ENCODE measurements around the gene ZNF318.
A peak's percentile ranks its signal among the peaks of the same experiment; 100 is the strongest.
"Not testable (repeated sequence)": the region's sequence is repeated elsewhere in the genome, so short reads cannot be mapped to it uniquely, and the experiment has no call there.

ZNF318 gene, protein sequence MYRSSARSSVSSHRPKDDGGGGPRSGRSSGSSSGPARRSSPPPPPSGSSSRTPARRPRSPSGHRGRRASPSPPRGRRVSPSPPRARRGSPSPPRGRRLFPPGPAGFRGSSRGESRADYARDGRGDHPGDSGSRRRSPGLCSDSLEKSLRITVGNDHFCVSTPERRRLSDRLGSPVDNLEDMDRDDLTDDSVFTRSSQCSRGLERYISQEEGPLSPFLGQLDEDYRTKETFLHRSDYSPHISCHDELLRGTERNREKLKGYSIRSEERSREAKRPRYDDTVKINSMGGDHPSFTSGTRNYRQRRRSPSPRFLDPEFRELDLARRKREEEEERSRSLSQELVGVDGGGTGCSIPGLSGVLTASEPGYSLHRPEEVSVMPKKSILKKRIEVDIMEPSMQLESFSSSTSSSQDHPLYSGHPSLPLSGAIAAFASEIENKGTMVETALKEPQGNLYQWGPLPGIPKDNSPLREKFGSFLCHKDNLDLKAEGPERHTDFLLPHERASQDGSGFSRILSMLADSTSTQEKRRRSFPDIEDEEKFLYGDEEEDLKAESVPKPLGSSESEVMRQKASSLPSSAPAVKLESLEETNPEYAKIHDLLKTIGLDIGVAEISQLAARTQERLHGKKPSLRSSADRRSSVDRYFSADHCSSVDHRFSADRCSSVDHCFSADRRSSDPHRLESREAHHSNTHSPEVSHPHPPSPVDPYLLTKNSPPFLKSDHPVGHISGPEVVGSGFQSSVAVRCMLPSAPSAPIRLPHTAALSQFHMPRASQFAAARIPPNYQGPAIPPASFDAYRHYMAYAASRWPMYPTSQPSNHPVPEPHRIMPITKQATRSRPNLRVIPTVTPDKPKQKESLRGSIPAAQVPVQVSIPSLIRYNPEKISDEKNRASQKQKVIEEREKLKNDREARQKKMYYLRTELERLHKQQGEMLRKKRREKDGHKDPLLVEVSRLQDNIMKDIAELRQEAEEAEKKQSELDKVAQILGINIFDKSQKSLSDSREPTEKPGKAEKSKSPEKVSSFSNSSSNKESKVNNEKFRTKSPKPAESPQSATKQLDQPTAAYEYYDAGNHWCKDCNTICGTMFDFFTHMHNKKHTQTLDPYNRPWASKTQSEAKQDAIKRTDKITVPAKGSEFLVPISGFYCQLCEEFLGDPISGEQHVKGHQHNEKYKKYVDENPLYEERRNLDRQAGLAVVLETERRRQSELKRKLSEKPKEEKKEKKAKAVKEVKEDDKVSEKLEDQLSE (N-terminal part only)

DNA sequence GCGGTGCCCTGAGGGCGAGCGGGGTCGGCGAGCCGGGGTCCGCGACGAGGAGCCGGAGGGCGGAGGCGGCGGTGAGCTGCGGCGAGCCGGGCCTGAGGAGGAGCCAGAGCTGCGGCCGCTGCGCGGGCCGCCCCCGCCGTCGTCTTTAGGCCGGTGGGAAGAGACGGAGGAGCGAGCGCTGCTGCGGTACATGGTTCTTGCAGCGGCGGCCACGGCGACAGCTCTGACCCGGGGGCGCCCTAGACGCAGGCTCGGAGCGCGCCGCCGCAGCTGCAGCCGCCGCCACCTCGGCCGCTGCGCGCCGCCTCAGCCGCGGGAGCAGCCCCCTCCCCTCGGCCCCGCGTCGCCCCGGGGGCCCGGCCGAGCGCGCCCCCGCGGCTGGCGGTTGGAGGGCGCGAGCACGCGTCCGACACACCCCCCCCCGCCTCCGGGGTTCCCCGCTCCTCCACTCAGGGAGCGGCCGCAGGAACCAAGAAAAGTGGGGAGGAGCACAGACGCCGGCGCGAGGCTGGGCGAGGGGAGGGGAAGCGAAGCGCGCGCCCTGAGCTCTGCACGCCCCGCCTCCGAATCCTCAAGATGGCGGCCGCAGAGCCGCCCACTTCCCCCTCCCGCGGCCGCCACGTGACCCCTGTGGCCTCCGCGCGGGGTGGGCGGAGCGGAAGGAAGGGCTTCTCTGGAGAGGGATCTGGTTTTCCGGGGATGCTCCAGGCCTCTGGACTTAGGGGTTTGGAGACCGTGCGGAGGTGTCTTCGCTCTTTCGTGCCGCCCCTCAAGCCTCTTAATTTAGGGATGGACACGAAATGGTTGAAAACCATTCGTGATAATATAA is at the start of gene ZNF318:
Gene ZNF318, minus strand, starts transcription at position 474 of the 829 bp plus-strand sequence. Its CDS starts 282 bp downstream, at position 192.
- H3K9me3 Mint-ChIP-seq = no peaks in the 10 kb centered on the region
- H3K36me3 Mint-ChIP-seq (ENCODE audit: low read depth) = peaks cover 10% of the 10 kb centered on the region
- H3K4me1 Mint-ChIP-seq (ENCODE audit: low read depth) = peaks cover 38% of the 10 kb centered on the region
- DNase-seq = peak; percentile 94
- H3K4me3 Mint-ChIP-seq = peak within 1 kb of the TSS; percentile 86
- H3K27ac Mint-ChIP-seq = peak within 1 kb of the TSS; percentile 96
- no peaks in the 10 kb centered on the region for H3K27me3 Mint-ChIP-seq

DNA sequence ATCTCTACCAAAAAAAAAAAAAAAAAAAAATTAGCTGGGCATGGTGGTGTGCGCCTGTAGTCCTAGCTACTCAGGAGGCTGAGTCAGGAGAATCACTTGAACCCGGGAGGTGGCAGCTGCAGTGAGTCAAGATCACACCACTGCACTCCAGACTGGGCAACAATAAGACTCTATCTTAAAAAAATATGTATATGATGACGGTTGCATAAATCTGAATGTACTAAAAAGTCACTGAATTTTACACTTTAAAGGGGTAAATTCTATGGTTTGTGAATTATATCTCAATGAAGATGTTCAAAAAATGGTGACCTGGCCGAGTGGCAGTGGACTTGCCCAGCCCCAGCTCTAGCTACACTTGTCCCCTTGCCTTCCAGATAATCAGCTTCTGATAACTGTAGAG is 47.5 kb upstream of the ZNF318 start:
- Mint-ChIP-seq H3K9me3 (no peaks in the 10 kb centered on the region), H3K27ac (no peak overlapping the region), H3K36me3 (ENCODE audit: low read depth) (no peaks in the 10 kb centered on the region), H3K27me3 (peaks cover 3% of the 10 kb centered on the region), H3K4me3 (no peak overlapping the region), H3K4me1 (ENCODE audit: low read depth) (no peaks in the 10 kb centered on the region)
- DNase-seq = no peak

GRCh38 chr6:43415275-43415674 is 45.8 kb upstream of the ZNF318 start:
- H3K9me3 Mint-ChIP-seq; DNase-seq; H3K27ac Mint-ChIP-seq; H3K4me3 Mint-ChIP-seq; H3K4me1 Mint-ChIP-seq (ENCODE audit: low read depth); H3K27me3 Mint-ChIP-seq; H3K36me3 Mint-ChIP-seq (ENCODE audit: low read depth): not testable (repeated sequence)

DNA sequence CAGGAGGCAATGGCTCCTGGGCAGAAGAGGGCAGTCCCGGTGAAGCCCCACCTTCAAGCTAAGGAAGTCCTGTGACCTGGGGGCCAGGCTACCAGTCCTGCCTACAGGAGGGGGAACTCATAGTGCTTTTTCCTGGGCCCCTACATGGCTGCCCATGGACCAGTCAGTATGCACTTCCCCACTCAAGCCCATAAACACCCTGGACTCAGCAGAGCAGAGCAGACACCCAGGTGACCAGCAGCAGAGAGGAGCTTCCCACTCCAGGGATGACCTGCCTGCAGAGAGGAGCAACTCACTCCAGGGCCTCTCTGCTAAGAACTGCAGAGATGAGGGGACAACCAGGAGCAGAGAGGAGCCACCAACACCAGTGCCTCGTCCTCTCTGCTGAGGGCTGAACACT is 43.6 kb upstream of the ZNF318 start:
- H3K9me3 Mint-ChIP-seq = no peaks in the 10 kb centered on the region
- H3K27ac Mint-ChIP-seq = no peak overlapping the region
- H3K36me3 Mint-ChIP-seq (ENCODE audit: low read depth) = no peaks in the 10 kb centered on the region
- DNase-seq = no peak
- H3K4me1 Mint-ChIP-seq (ENCODE audit: low read depth) = no peaks in the 10 kb centered on the region
- no peaks in the 10 kb centered on the region for H3K27me3 Mint-ChIP-seq
- no peak overlapping the region for H3K4me3 Mint-ChIP-seq

GRCh38 chr6:43412541-43412940 is 43.1 kb upstream of the ZNF318 start:
- H3K9me3 Mint-ChIP-seq = no peaks in the 10 kb centered on the region
- no peaks in the 10 kb centered on the region for H3K36me3 Mint-ChIP-seq (ENCODE audit: low read depth)
- H3K27me3 Mint-ChIP-seq = no peaks in the 10 kb centered on the region
- H3K4me1 Mint-ChIP-seq (ENCODE audit: low read depth) = no peaks in the 10 kb centered on the region
- H3K4me3 Mint-ChIP-seq = no peak overlapping the region
- H3K27ac Mint-ChIP-seq = no peak overlapping the region
- no peak for DNase-seq

DNA sequence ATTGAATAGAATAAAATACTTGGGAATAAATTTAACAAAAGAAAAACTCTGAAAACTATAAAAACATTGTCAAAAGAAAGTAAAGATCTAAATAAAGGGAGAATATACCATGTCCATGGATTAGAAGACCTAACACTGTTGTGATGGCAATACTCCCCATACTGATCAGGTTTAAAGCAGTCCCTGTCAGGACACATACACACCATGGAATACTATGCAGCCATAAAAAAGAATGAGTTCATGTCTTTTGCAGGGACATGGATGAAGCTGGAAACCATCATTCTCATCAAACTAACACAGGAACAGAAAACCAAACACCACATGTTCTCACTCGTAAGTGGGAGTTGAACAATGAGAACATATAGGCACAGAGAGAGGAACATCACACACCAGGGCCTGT is 41.3 kb upstream of the ZNF318 start:
- not testable (repeated sequence) for DNase-seq; H3K27ac Mint-ChIP-seq; H3K27me3 Mint-ChIP-seq; H3K9me3 Mint-ChIP-seq; H3K4me3 Mint-ChIP-seq; H3K4me1 Mint-ChIP-seq (ENCODE audit: low read depth); H3K36me3 Mint-ChIP-seq (ENCODE audit: low read depth)

DNA sequence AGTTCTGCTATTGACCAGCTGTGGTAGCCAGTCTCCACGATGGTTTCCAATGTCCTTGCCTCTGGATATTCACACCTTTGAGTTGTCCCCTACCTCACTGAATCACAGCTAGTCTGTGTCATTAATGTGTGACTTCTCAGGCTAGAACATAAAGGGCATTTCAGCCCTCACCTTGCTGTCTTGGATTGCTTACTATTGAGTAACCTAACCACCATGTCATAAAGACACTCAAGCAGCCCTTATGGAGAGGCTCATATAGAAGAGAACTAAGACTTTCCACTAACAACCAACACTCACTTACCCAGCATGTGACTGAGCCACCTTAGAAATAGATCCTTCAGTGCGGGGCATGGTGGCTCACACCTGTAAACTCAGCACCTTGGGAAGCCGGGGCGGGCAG is 38.8 kb upstream of the ZNF318 start:
- no peak for DNase-seq
- Mint-ChIP-seq H3K27me3 (peaks cover 4% of the 10 kb centered on the region), H3K27ac (no peak overlapping the region), H3K4me1 (ENCODE audit: low read depth) (no peaks in the 10 kb centered on the region), H3K36me3 (ENCODE audit: low read depth) (no peaks in the 10 kb centered on the region), H3K9me3 (no peaks in the 10 kb centered on the region), H3K4me3 (no peak overlapping the region)

GRCh38 chr6:43407296-43407695 is 37.8 kb upstream of the ZNF318 start:
- no peaks in the 10 kb centered on the region for H3K4me1 Mint-ChIP-seq (ENCODE audit: low read depth)
- H3K4me3 Mint-ChIP-seq = no peak overlapping the region
- no peaks in the 10 kb centered on the region for H3K36me3 Mint-ChIP-seq (ENCODE audit: low read depth)
- H3K27me3 Mint-ChIP-seq = peaks cover 4% of the 10 kb centered on the region
- no peaks in the 10 kb centered on the region for H3K9me3 Mint-ChIP-seq
- DNase-seq = no peak
- no peak overlapping the region for H3K27ac Mint-ChIP-seq

- no peaks in the 10 kb centered on the region for H3K36me3 Mint-ChIP-seq (ENCODE audit: low read depth)
- H3K27me3 Mint-ChIP-seq = peaks cover 4% of the 10 kb centered on the region
- H3K4me3 Mint-ChIP-seq = no peak overlapping the region
- H3K4me1 Mint-ChIP-seq (ENCODE audit: low read depth) = no peaks in the 10 kb centered on the region
- H3K9me3 Mint-ChIP-seq = no peaks in the 10 kb centered on the region
- H3K27ac Mint-ChIP-seq = no peak overlapping the region
- no peak for DNase-seq
These were observed 35.9 kb upstream of the ZNF318 start for GRCh38 chr6:43405354-43405753.

DNA sequence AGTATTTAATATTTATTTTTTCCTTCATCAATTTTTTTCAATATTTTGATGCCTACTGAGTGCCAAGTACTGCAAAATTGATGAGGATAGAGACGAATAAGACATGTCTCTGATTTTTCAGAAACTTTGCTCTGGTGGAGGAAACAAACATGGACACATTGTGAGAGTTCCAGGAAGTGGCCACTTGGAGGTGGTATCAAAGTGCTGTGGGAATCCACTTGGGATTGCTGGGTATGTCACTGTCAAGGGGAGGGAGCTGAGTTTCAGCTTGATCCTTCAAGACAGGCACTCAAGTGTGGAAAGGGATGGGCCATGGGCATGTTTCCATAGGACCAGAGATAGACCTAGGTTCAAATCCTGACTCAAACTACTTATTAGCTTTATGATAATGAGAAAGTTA is 33.4 kb upstream of the ZNF318 start:
- no peak for DNase-seq
- peaks cover 4% of the 10 kb centered on the region for H3K27me3 Mint-ChIP-seq
- H3K9me3 Mint-ChIP-seq = no peaks in the 10 kb centered on the region
- no peaks in the 10 kb centered on the region for H3K36me3 Mint-ChIP-seq (ENCODE audit: low read depth)
- no peak overlapping the region for H3K4me3 Mint-ChIP-seq
- peaks cover 1% of the 10 kb centered on the region for H3K4me1 Mint-ChIP-seq (ENCODE audit: low read depth)
- no peak overlapping the region for H3K27ac Mint-ChIP-seq

- Mint-ChIP-seq H3K27ac (no peak overlapping the region), H3K4me1 (ENCODE audit: low read depth) (peaks cover 2% of the 10 kb centered on the region), H3K27me3 (peaks cover 4% of the 10 kb centered on the region), H3K9me3 (no peaks in the 10 kb centered on the region), H3K4me3 (no peak overlapping the region), H3K36me3 (ENCODE audit: low read depth) (no peaks in the 10 kb centered on the region)
- no peak for DNase-seq
These were observed 32.3 kb upstream of the ZNF318 start for GRCh38 chr6:43401730-43402129.

GRCh38 chr6:43399932-43400487 is 30.6 kb upstream of the ZNF318 start:
- Mint-ChIP-seq H3K36me3 (ENCODE audit: low read depth) (no peaks in the 10 kb centered on the region), H3K9me3 (no peaks in the 10 kb centered on the region), H3K27ac (no peak overlapping the region), H3K4me3 (no peak overlapping the region), H3K4me1 (ENCODE audit: low read depth) (peaks cover 2% of the 10 kb centered on the region), H3K27me3 (peaks cover under 1% of the 10 kb centered on the region)
- DNase-seq = no peak

DNA sequence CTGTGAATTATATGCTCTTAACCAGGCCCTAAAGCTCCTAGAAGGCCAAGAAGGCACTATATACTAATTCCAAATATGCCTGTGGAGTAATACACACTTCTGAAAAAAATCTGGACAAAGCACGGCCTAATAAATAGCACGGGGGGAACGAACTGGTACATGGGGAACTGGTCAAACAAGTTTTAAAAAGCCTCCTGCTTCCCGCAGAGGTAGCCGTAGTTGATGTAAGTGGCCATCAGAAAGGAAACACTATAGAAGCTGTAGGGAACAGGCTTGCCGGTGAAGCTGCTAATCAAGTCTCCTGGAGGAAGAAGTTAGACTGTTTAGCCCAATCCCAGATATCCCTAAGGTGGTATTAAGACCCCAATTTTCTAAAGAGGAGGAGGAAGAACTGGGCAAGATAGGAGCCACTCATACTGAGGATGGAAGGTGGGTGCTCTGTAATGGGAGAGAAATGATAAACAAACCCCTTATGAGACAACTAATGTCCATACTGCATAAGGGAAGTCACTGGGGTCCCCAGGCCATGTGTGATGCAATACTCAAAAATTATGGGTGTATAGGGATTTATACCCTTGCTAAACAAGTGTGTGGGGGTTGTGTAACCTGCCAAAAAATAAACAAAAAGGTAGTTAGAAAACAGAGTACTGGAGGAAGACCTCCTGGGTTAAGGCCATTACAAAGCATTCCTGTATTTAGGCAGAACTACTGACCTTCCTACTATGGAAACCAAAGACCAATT is 27.1 kb upstream of the ZNF318 start:
- no peaks in the 10 kb centered on the region for H3K36me3 Mint-ChIP-seq (ENCODE audit: low read depth)

More for the DNA sequence above, 27.1 kb upstream of the ZNF318 start:
- Mint-ChIP-seq H3K27me3 (peaks cover 3% of the 10 kb centered on the region), H3K4me3 (no peak overlapping the region), H3K9me3 (no peaks in the 10 kb centered on the region), H3K27ac (no peak overlapping the region), H3K4me1 (ENCODE audit: low read depth) (peaks cover 13% of the 10 kb centered on the region)
- DNase-seq = no peak
